HepG2 (cell line): ENCODE measurements around the gene ALG8. TPM values are rescaled to one million over a fixed set of nuclear protein-coding genes. Genes with fewer than 3 reads are reported as not detected.

ENCODE experiments used
- CCDC6 ChIP-seq: sonication (generic); formaldehyde crosslinking; IDR thresholded peaks from 2 replicates; pipeline ENCODE4 v1.8.1; 2022; ENCODE audit warnings: mild to moderate bottlenecking, missing genetic modification reagents, moderate library complexity
- FOXP1 ChIP-seq, 2 experiments: fragments of 450-650 bp in 1 of 2; IDR thresholded peaks; 2 replicates each; pipeline ENCODE4 v1.6.1; 2017 to 2018; ENCODE audit warnings: antibody characterized with exemption in 1 of 2
- GPN1 ChIP-seq: sonication (generic); formaldehyde crosslinking; IDR thresholded peaks from 2 replicates; pipeline ENCODE4 v1.5.1; 2020; ENCODE audit warnings: missing genetic modification reagents, borderline replicate concordance
- NFATC3 ChIP-seq: sonication (generic); formaldehyde crosslinking; IDR thresholded peaks from 2 replicates; pipeline ENCODE4 v1.5.1; 2020; ENCODE audit warnings: mild to moderate bottlenecking, missing genetic modification reagents
- ZBTB7B ChIP-seq: sonication (generic); formaldehyde crosslinking; IDR thresholded peaks from 2 replicates; pipeline ENCODE4 v1.4.0; 2020; ENCODE audit warnings: missing genetic modification reagents
- ZBTB8A ChIP-seq: sonication (generic); formaldehyde crosslinking; IDR thresholded peaks from 2 replicates; pipeline ENCODE4 v1.4.0; 2020; ENCODE audit warnings: mild to moderate bottlenecking, low read depth, missing genetic modification reagents, borderline replicate concordance
- ZNF160 ChIP-seq: sonication (generic); formaldehyde crosslinking; IDR thresholded peaks from 2 replicates; pipeline ENCODE4 v1.8.0; 2022; ENCODE audit warnings: mild to moderate bottlenecking, inconsistent platforms, missing genetic modification reagents
- ZNF225 ChIP-seq: sonication (generic); formaldehyde crosslinking; IDR thresholded peaks from 2 replicates; pipeline ENCODE4 v1.4.0; 2020; ENCODE audit warnings: mild to moderate bottlenecking, missing genetic modification reagents
- ZNF589 ChIP-seq: sonication (generic); formaldehyde crosslinking; conservative IDR thresholded peaks from 2 replicates; pipeline ENCODE4 v1.8.0; 2022; ENCODE audit warnings: mild to moderate bottlenecking, moderate library complexity, missing genetic modification reagents
- polyA plus RNA-seq, 8 experiments: library from polyadenylated mRNA; depleted of rRNA in 3 of 8; stranded (reverse) in 7 of 8; unstranded in 1 of 8; fragments of >200 nt; fragmentation: Illumina TruSeq in 4 of 8; extraction: Trizol in 4 of 8; gene quantifications; 2 replicates each; pipeline versions ENCODE4 v1.2.1 to v1.2.3, GENCODE V29; 2011 to 2016; ENCODE audit warnings: low read depth in 4 of 8, missing spikeins in 1 of 8, mixed read lengths in 1 of 8; ENCODE audit not compliant: insufficient read depth in 1 of 8
- total RNA-seq, 5 experiments: library from RNA; depleted of rRNA; stranded (reverse); fragments of >200 nt; fragmentation: Illumina TruSeq; extraction: Trizol; gene quantifications; 2 replicates each; pipeline ENCODE4 v1.2.3, GENCODE V29; 2016; ENCODE audit warnings: low read depth in 1 of 5
- TF ChIP-seq, protein P1 (sequence below): sonication (generic); formaldehyde crosslinking; IDR thresholded peaks from 2 replicates; pipeline ENCODE4 v1.4.0; 2020; ENCODE audit warnings: mild to moderate bottlenecking, missing genetic modification reagents
- TF ChIP-seq, protein P2 (sequence below): sonication (generic); formaldehyde crosslinking; IDR thresholded peaks from 2 replicates; pipeline ENCODE4 v1.4.0; 2020; ENCODE audit warnings: low read depth, mild to moderate bottlenecking, missing genetic modification reagents
- TF ChIP-seq, protein P3 (sequence below): sonication (generic); formaldehyde crosslinking; IDR thresholded peaks from 2 replicates; pipeline ENCODE4 v1.8.0; 2022; ENCODE audit warnings: missing genetic modification reagents, mild to moderate bottlenecking, moderate library complexity, borderline replicate concordance
- TF ChIP-seq, protein P4 (sequence below): sonication (generic); formaldehyde crosslinking; IDR thresholded peaks from 2 replicates; pipeline ENCODE4 v1.9.0; 2021; ENCODE audit warnings: missing genetic modification reagents, mild to moderate bottlenecking, borderline replicate concordance
- TF ChIP-seq, protein P5 (sequence below): sonication (generic); formaldehyde crosslinking; IDR thresholded peaks from 2 replicates; pipeline ENCODE4 v1.8.0; 2022; ENCODE audit warnings: missing genetic modification reagents, mild to moderate bottlenecking, borderline replicate concordance
- TF ChIP-seq, protein P6 (sequence below): IDR thresholded peaks from 2 replicates; pipeline ENCODE4 v1.6.1; 2016; ENCODE audit warnings: mild to moderate bottlenecking, missing biosample characterization, missing genetic modification reagents

Gene ALG8
- total and polyA plus RNA-seq, 2 of the 13 experiments (the other 11 are each of a cell fraction or from before 2014, with no cell fraction given) = 75.8 to 88.0 TPM

DNA sequence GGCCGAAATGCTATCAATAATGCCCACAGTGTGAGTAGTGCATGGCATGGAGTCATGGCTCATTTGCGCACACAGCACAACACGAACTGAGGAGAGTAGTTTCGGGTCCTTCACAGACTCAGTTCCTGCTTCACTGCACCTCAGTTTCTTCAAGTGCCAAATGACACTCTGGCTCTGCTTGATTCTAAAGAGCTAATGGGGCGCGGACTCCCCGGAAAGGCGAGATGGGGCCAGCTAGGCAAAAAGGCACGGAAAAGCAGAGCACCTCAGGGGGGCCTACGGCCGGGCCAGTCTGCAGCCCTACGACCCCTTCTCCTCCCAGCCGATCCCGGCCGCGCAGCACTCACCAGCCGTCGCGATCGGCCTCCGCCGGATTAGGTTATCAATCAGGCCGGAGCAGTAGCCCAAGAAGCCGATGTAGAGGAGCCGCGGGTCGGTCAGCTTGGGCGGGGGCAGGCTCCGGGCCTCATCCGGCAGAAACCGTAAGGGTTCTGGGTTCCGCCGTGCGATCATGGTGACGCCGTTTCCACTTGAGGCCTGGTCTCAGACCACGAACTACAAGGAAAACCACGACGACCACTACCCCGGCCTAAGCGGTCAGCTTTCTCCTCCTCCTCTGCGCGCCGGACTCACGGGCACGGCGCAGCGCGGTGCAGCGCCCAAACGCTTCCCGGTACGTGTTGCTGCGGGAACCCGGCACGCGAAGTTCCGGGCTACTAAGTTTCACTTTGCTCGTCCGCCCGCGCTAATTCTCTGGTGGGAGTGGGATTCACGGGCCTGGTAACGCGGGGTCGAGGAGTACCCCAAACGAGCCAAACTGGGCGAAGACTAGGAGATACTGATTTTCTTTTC, 60.0 kb downstream of the ALG8 start, which contains the start of gene NDUFC2 (continued):
- TF ChIP-seq, protein P1, sequence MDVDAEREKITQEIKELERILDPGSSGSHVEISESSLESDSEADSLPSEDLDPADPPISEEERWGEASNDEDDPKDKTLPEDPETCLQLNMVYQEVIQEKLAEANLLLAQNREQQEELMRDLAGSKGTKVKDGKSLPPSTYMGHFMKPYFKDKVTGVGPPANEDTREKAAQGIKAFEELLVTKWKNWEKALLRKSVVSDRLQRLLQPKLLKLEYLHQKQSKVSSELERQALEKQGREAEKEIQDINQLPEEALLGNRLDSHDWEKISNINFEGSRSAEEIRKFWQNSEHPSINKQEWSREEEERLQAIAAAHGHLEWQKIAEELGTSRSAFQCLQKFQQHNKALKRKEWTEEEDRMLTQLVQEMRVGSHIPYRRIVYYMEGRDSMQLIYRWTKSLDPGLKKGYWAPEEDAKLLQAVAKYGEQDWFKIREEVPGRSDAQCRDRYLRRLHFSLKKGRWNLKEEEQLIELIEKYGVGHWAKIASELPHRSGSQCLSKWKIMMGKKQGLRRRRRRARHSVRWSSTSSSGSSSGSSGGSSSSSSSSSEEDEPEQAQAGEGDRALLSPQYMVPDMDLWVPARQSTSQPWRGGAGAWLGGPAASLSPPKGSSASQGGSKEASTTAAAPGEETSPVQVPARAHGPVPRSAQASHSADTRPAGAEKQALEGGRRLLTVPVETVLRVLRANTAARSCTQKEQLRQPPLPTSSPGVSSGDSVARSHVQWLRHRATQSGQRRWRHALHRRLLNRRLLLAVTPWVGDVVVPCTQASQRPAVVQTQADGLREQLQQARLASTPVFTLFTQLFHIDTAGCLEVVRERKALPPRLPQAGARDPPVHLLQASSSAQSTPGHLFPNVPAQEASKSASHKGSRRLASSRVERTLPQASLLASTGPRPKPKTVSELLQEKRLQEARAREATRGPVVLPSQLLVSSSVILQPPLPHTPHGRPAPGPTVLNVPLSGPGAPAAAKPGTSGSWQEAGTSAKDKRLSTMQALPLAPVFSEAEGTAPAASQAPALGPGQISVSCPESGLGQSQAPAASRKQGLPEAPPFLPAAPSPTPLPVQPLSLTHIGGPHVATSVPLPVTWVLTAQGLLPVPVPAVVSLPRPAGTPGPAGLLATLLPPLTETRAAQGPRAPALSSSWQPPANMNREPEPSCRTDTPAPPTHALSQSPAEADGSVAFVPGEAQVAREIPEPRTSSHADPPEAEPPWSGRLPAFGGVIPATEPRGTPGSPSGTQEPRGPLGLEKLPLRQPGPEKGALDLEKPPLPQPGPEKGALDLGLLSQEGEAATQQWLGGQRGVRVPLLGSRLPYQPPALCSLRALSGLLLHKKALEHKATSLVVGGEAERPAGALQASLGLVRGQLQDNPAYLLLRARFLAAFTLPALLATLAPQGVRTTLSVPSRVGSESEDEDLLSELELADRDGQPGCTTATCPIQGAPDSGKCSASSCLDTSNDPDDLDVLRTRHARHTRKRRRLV = no peak
- TF ChIP-seq, protein P2, sequence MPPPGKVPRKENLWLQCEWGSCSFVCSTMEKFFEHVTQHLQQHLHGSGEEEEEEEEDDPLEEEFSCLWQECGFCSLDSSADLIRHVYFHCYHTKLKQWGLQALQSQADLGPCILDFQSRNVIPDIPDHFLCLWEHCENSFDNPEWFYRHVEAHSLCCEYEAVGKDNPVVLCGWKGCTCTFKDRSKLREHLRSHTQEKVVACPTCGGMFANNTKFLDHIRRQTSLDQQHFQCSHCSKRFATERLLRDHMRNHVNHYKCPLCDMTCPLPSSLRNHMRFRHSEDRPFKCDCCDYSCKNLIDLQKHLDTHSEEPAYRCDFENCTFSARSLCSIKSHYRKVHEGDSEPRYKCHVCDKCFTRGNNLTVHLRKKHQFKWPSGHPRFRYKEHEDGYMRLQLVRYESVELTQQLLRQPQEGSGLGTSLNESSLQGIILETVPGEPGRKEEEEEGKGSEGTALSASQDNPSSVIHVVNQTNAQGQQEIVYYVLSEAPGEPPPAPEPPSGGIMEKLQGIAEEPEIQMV (CRISPR knock-in tag) = peak; percentile 68; the same call in 1 of the 2 replicates
- TF ChIP-seq ZNF225 (CRISPR knock-in tag) (peak; percentile 72; the same call in 1 of the 2 replicates), ZNF589 (CRISPR knock-in tag) (peak; percentile 78), ZNF160 (CRISPR knock-in tag) (peak; percentile 91; the same call in 1 of the 2 replicates), FOXP1 (IDR thresholded peaks at IDR 0.05) (no peak), FOXP1 (CRISPR knock-in tag; IDR thresholded peaks at IDR 0.05) (peak; percentile 64), NFATC3 (CRISPR knock-in tag) (no peak; the same call in 1 of the 2 replicates), ZBTB7B (CRISPR knock-in tag) (peak; percentile 88; the same call in 1 of the 2 replicates), CCDC6 (peak; percentile 93), GPN1 (CRISPR knock-in tag) (peak; percentile 86; the same call in 1 of the 2 replicates), ZBTB8A (CRISPR knock-in tag) (no peak; the same call in 1 of the 2 replicates)
- TF ChIP-seq, protein P3, sequence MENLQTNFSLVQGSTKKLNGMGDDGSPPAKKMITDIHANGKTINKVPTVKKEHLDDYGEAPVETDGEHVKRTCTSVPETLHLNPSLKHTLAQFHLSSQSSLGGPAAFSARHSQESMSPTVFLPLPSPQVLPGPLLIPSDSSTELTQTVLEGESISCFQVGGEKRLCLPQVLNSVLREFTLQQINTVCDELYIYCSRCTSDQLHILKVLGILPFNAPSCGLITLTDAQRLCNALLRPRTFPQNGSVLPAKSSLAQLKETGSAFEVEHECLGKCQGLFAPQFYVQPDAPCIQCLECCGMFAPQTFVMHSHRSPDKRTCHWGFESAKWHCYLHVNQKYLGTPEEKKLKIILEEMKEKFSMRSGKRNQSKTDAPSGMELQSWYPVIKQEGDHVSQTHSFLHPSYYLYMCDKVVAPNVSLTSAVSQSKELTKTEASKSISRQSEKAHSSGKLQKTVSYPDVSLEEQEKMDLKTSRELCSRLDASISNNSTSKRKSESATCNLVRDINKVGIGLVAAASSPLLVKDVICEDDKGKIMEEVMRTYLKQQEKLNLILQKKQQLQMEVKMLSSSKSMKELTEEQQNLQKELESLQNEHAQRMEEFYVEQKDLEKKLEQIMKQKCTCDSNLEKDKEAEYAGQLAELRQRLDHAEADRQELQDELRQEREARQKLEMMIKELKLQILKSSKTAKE (CRISPR knock-in tag) = no peak
- TF ChIP-seq, protein P4, sequence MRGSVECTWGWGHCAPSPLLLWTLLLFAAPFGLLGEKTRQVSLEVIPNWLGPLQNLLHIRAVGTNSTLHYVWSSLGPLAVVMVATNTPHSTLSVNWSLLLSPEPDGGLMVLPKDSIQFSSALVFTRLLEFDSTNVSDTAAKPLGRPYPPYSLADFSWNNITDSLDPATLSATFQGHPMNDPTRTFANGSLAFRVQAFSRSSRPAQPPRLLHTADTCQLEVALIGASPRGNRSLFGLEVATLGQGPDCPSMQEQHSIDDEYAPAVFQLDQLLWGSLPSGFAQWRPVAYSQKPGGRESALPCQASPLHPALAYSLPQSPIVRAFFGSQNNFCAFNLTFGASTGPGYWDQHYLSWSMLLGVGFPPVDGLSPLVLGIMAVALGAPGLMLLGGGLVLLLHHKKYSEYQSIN (CRISPR knock-in tag) = no peak
- TF ChIP-seq, protein P5, sequence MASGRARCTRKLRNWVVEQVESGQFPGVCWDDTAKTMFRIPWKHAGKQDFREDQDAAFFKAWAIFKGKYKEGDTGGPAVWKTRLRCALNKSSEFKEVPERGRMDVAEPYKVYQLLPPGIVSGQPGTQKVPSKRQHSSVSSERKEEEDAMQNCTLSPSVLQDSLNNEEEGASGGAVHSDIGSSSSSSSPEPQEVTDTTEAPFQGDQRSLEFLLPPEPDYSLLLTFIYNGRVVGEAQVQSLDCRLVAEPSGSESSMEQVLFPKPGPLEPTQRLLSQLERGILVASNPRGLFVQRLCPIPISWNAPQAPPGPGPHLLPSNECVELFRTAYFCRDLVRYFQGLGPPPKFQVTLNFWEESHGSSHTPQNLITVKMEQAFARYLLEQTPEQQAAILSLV (CRISPR knock-in tag) = peak; percentile 89
- TF ChIP-seq, protein P6, sequence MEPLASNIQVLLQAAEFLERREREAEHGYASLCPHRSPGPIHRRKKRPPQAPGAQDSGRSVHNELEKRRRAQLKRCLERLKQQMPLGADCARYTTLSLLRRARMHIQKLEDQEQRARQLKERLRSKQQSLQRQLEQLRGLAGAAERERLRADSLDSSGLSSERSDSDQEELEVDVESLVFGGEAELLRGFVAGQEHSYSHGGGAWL (CRISPR knock-in tag) = no peak; the same call in none of the 2 replicates
